Measurements from ENCODE around the gene SEH1L. TPM values are rescaled to one million over a fixed set of nuclear protein-coding genes. Genes with fewer than 3 reads are reported as not detected.

SEH1L gene
- polyA plus RNA-seq, 1 donor (not counting 4 experiments of a cell fraction or from before 2014, with no cell fraction given): 60.5 TPM

DNA sequence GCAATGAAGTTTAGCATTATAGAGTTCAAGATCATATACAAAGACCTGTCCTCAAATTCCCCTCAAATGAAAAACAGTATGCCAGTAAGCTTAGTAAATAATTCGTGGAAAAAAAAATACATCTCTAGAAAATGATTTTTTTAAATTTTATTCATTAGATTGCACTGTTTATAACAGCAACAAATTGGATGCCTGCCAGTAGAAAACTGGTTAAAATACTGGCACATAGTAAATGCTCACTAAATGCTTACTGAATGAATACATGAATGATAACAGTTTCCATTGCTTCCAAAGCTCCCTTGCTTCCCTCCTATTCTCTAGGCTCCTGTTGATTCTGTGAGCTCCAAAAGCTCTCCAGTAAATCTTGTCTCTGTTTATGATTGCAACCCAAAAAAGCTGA is 25.5 kb upstream of the SEH1L start:
- no peak overlapping the region for H2AFZ ChIP-seq (ENCODE audit: control insufficient read depth, low read length)
- no peaks in the 10 kb centered on the region for H3K9me1 ChIP-seq (ENCODE audit: control insufficient read depth, extremely low read depth, insufficient read depth, low read length)
- no peak overlapping the region for H3K9ac ChIP-seq (ENCODE audit: control insufficient read depth, extremely low read depth, insufficient read depth, low read length)
- H3K4me1 ChIP-seq (ENCODE audit: control insufficient read depth, extremely low read depth, insufficient read depth, low read length): no peaks in the 10 kb centered on the region
- H3K9me3 ChIP-seq (ENCODE audit: control insufficient read depth, low read depth, low read length): no peaks in the 10 kb centered on the region
- no peak overlapping the region for H3K27ac ChIP-seq (ENCODE audit: control insufficient read depth, insufficient read depth, low read length)
- H3K27me3 ChIP-seq (ENCODE audit: control insufficient read depth, extremely low read depth, insufficient read depth, low read length): no peaks in the 10 kb centered on the region
- no peak overlapping the region for H3K4me2 ChIP-seq (ENCODE audit: control insufficient read depth, extremely low read depth, insufficient read depth, low read depth, low read length)
- DNase-seq (ENCODE audit: low read depth, low spot score) (no peak), FAIRE-seq (no peak)
- H4K20me1 ChIP-seq (ENCODE audit: control insufficient read depth, extremely low read depth, insufficient read depth, low read length): no peaks in the 10 kb centered on the region
- H3K36me3 ChIP-seq (ENCODE audit: control insufficient read depth in 2 of 2, extremely low read depth in 1 of 2, insufficient read depth in 2 of 2, low read length in 2 of 2): no peaks in the 10 kb centered on the region
- no peak for TF ChIP-seq EZH2 (IDR thresholded peaks at IDR 0.05; ENCODE audit: low read length)
- TF ChIP-seq, protein P1, sequence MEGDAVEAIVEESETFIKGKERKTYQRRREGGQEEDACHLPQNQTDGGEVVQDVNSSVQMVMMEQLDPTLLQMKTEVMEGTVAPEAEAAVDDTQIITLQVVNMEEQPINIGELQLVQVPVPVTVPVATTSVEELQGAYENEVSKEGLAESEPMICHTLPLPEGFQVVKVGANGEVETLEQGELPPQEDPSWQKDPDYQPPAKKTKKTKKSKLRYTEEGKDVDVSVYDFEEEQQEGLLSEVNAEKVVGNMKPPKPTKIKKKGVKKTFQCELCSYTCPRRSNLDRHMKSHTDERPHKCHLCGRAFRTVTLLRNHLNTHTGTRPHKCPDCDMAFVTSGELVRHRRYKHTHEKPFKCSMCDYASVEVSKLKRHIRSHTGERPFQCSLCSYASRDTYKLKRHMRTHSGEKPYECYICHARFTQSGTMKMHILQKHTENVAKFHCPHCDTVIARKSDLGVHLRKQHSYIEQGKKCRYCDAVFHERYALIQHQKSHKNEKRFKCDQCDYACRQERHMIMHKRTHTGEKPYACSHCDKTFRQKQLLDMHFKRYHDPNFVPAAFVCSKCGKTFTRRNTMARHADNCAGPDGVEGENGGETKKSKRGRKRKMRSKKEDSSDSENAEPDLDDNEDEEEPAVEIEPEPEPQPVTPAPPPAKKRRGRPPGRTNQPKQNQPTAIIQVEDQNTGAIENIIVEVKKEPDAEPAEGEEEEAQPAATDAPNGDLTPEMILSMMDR (optimal IDR thresholded peaks at IDR 0.05 in 1 of 3, IDR thresholded peaks at IDR 0.05 in 1 of 3, conservative IDR thresholded peaks at IDR 0.05 in 1 of 3; ENCODE audit: extremely low read depth in 1 of 3, insufficient read depth in 2 of 3, low read length in 3 of 3): no peak
- H3K4me3 ChIP-seq (ENCODE audit: control insufficient read depth in 2 of 3, extremely low read depth in 1 of 3, insufficient read depth in 2 of 3, low read depth in 1 of 3, low read length in 3 of 3): no peak overlapping the region
- H3K79me2 ChIP-seq (ENCODE audit: control insufficient read depth, insufficient read depth, low read length): no peaks in the 10 kb centered on the region
- dilution Hi-C loops (cut with MboI; ENCODE audit: extremely low pct_ligation_motif_present, low sequenced_read_pairs): loop anchor here (25.0 kb wide), 1 partner anchor 185 kb away; no protein-coding TSS in a partner anchor

DNA sequence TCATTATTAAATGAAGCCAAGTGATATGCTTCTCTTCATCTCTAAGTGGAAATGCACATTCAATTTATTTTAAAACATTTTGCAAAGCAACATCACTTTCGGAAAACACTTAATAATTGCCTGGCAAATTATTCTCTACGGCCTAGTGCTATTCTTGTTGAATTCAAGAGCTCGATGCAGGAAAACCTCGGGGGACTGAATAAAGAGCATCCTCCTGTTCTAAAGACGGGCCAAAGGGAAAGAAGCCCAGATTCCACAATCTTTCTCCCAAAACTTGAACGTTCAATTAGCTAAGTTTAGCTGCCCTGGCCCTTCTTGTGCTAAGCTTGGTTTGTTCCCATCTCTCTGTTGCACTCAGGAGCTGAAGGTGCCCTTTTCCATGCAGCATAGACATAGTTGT is 23.2 kb upstream of the SEH1L start:
- TF ChIP-seq, protein P1 (optimal IDR thresholded peaks at IDR 0.05 in 1 of 3, IDR thresholded peaks at IDR 0.05 in 1 of 3, conservative IDR thresholded peaks at IDR 0.05 in 1 of 3; ENCODE audit: extremely low read depth in 1 of 3, insufficient read depth in 2 of 3, low read length in 3 of 3): no peak
- TF ChIP-seq EZH2 (IDR thresholded peaks at IDR 0.05; ENCODE audit: low read length): no peak
- DNase-seq (ENCODE audit: low read depth, low spot score): no peak
- H3K4me2 ChIP-seq (ENCODE audit: control insufficient read depth, extremely low read depth, insufficient read depth, low read depth, low read length): no peak overlapping the region
- H3K27ac ChIP-seq (ENCODE audit: control insufficient read depth, insufficient read depth, low read length): no peak overlapping the region
- no peaks in the 10 kb centered on the region for H3K36me3 ChIP-seq (ENCODE audit: control insufficient read depth in 2 of 2, extremely low read depth in 1 of 2, insufficient read depth in 2 of 2, low read length in 2 of 2)
- no peak for FAIRE-seq
- dilution Hi-C loops (cut with MboI; ENCODE audit: extremely low pct_ligation_motif_present, low sequenced_read_pairs): loop anchor here (25.0 kb wide), 1 partner anchor 187 kb away; no protein-coding TSS in a partner anchor
- H2AFZ ChIP-seq (ENCODE audit: control insufficient read depth, low read length): no peak overlapping the region
- no peaks in the 10 kb centered on the region for H3K79me2 ChIP-seq (ENCODE audit: control insufficient read depth, insufficient read depth, low read length)
- H3K27me3 ChIP-seq (ENCODE audit: control insufficient read depth, extremely low read depth, insufficient read depth, low read length): no peaks in the 10 kb centered on the region
- H3K9ac ChIP-seq (ENCODE audit: control insufficient read depth, extremely low read depth, insufficient read depth, low read length): no peak overlapping the region
- no peaks in the 10 kb centered on the region for H3K9me1 ChIP-seq (ENCODE audit: control insufficient read depth, extremely low read depth, insufficient read depth, low read length)
- no peak overlapping the region for H3K4me3 ChIP-seq (ENCODE audit: control insufficient read depth in 2 of 3, extremely low read depth in 1 of 3, insufficient read depth in 2 of 3, low read depth in 1 of 3, low read length in 3 of 3)
- no peaks in the 10 kb centered on the region for H4K20me1 ChIP-seq (ENCODE audit: control insufficient read depth, extremely low read depth, insufficient read depth, low read length)
- H3K4me1 ChIP-seq (ENCODE audit: control insufficient read depth, extremely low read depth, insufficient read depth, low read length): no peaks in the 10 kb centered on the region
- H3K9me3 ChIP-seq (ENCODE audit: control insufficient read depth, low read depth, low read length): no peaks in the 10 kb centered on the region

Measured in keratinocyte (primary cell).